Stimulated activated CD4-positive, alpha-beta T cell treated with anti-CD3 and anti-CD28 coated beads, TNF-alpha, amount 100 ng/mL, for 4 hours (primary cell): Measurements from ENCODE around the gene ANKS1A.
"Not testable (repeated sequence)": the region's sequence is repeated elsewhere in the genome, so short reads cannot be mapped to it uniquely, and the experiment has no call there.

Experiments
- DNase-seq, 3 experiments: peaks; one replicate each; pipeline ENCODE4 v3.0.0-alpha.2; 2020; ENCODE audit warnings: low read depth in 3 of 3

ANKS1A gene

GRCh38 chr6:35106061-35106460 lies 217.0 kb downstream of the ANKS1A start:
- DNase-seq, result not testable (repeated sequence)

GRCh38 chr6:35107208-35107607 lies 218.2 kb downstream of the ANKS1A start:
- DNase-seq, result not testable (repeated sequence)

DNA sequence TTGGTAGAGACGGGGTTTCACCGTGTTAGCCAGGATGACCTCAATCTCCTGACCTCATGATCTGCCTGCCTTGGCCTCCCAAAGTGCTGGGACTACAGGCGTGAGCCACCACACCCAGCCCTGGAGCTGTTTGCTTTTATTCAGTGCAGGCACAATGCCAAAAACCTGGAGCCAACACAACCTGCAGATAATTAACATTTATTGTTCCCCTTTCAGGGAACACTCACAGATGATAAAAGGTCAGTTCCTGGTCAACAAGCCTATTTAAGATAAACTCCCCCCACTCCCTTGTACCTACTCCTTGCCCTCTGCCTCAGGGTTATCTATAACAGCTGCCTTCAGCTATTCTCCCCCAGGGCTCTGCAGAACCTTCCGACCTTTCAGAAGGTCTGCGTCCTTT lies 218.7 kb downstream of the ANKS1A start:
- not testable (repeated sequence) for DNase-seq

GRCh38 chr6:35108309-35108885 lies 219.3 kb downstream of the ANKS1A start:
- no peak for DNase-seq

DNA sequence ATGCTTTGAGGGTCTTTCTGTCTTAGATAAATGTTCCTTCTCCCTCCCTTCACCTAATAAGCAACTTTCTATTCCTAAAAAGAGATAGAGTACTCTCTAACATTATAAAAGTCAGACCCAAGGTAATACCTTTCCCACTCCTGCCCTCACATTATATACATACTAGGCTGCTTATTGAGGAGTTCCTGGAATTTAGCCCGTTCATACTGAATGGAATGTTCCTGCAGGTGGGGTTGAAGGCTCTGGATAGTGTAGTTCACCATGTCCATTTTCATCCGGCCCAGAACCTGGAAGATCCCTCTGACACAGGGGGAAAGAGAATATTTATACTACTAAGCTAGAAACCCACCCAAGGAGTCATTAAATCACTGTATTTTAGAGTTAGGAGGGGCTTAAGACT lies 231.7 kb downstream of the ANKS1A start:
- no peak for DNase-seq

- no peak for DNase-seq
Measured at GRCh38 chr6:35124356-35124755, 235.3 kb downstream of the ANKS1A start.

DNA sequence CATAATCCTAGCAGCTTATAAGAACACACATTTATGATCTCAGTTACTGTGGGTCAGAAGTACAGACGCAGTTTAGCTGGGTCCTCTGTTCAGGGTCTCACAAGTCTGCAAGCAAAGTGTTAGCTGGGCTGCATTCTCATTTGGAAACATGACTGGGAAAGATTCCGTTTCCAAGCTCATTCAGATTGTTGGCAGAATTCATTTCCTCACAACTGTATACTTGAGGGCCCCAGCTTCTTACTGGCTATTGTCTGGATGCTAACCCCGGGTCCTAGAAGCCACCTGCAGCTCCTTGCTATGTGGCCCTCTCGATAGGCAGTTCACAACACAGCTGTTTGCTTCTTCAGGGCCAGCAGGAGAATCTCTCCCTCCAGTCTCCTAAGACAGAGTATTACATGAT lies 239.0 kb downstream of the ANKS1A start:
- no peak for DNase-seq

GRCh38 chr6:35128496-35128895 lies 239.4 kb downstream of the ANKS1A start:
- DNase-seq, result no peak

DNA sequence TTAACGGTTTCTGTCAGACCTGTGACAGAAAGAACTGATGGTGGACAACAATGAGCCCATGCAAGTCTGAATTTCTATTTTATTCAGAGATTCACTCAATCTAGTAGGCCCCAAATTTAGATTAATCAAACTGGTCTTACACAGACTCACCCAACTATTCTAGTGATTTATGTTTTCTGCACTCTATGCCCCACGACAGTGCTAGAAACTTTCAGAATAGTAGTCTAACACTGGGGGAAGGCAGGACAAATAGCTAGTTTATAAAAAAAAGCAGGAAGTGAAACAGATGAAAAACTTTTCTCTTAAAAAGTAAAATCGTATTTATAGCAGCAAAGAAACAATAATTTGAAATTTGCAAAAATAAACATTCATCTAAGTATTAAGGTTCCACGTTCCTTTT lies 247.1 kb downstream of the ANKS1A start:
- DNase-seq, result no peak

GRCh38 chr6:35138191-35138590 lies 249.1 kb downstream of the ANKS1A start:
- DNase-seq, result not testable (repeated sequence)

GRCh38 chr6:35139470-35139869 lies 250.4 kb downstream of the ANKS1A start:
- no peak for DNase-seq

GRCh38 chr6:35139924-35140638 lies 251.0 kb downstream of the ANKS1A start:
- DNase-seq, result no peak

DNA sequence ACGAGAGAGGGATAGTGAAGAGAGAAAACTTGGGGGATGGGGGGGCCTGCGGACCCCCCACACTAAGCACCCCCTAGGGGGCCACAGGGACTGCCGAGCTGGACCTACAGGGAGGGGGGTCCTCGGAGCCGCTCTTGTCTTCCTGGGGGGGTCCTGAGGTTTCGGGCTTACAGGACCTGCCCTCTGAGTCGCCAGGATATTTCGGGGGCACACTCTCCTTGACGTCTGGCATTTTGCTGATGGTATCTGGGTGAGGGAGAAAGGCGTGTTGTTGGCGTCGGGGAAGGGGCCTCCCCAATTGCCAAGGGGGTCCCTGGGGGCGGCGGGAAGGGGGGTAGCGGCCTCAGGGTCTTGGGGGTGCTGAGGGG lies 251.6 kb downstream of the ANKS1A start:
- no peak for DNase-seq
